Astrocyte (in vitro differentiated cells and primary cell): Measurements from ENCODE around the gene BRINP2.

ENCODE experiments used
- CTCF ChIP-seq: IDR thresholded peaks from 2 replicates; pipeline ENCODE4 v1.5.1; 2011; ENCODE audit warnings: low read depth, mild to moderate bottlenecking, inconsistent platforms, low read length, moderate library complexity; ENCODE audit not compliant: insufficient read depth
- EZH2 ChIP-seq: IDR thresholded peaks from 2 replicates; pipeline ENCODE4 v1.6.1; 2012; ENCODE audit warnings: mild to moderate bottlenecking, low read length, inconsistent platforms; ENCODE audit not compliant: insufficient read depth

- no peak for TF ChIP-seq CTCF
- no peak for TF ChIP-seq EZH2
Measured at GRCh38 chr1:177130451-177130945, 40.3 kb upstream of the BRINP2 start.
